Fibroblast of the aortic adventitia (primary cell): Measurements from ENCODE around the gene ZNF224. TPM values are rescaled to one million over a fixed set of nuclear protein-coding genes. Genes with fewer than 3 reads are reported as not detected.
A peak's percentile ranks its signal among the peaks of the same experiment; 100 is the strongest.

Experiments
- DNase-seq: peaks from one replicate; pipeline ENCODE4 v3.0.0-alpha.2; 2010; ENCODE audit warnings: low read depth
- H3K4me3 ChIP-seq: 2 replicates; pipeline ENCODE4 v1.5.1; 2011; ENCODE audit warnings: low read depth, mild to moderate bottlenecking, control low read depth, low read length, moderate library complexity
- total RNA-seq: library from RNA; depleted of rRNA; stranded (reverse); fragments of >200 nt; gene quantifications from 2 replicates; pipeline ENCODE4 v1.2.3, GENCODE V29; 2012; ENCODE audit warnings: low replicate concordance
- TF ChIP-seq, protein P1 (sequence below): IDR thresholded peaks from 2 replicates; pipeline ENCODE4 v1.5.1; 2011; ENCODE audit warnings: mild to moderate bottlenecking, low read length, control low read depth, inconsistent platforms; ENCODE audit not compliant: insufficient read depth

ZNF224 gene
- 22.7 and 26.0 TPM in 2 replicates for total RNA-seq

DNA sequence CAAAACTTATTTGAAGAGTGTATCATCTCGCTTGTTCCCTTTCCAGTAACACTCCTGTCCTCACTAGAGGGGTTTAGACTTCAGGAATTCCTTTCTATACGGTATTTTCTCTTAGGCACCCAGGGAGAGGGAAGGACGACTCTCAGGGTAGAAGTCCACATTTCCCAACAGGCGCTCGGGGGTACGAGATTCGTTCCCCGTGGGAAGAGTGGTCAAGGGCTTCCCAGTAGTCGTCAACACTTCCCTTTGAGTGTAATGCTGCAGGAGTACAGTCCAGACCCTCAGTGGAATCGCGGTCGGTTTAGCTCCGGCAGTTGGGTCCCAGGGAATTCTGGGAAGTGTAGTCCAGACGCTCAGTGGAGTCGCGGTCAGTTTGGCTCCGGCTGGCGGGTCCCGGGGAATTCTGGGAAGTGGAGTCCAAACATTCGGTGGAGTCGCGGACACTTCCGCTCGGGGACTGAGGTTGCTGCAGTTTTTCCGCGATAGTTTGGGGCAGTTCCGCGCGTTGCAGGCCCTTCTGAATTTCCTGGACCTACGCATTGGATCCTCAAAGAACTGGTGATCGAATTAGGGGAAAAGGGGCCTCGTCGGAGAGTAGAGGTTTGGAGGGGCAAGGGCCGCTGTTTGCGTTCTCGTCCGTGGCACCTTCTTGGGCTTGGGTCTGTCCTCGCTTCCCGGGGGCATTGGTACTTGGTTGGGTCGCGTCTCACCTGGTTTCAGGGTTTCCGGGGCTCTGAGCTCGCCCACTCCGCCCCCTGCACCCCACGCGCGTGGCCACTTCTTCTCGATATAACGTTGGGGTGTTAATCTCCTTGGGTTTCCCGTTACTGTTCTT, at the start of gene ZNF224:
TSS of gene ZNF224 (plus strand) at position 431 of the 835 bp plus-strand sequence. CDS start 3,513 bp downstream, outside the sequence.
- peak; percentile 91 for DNase-seq
- TF ChIP-seq, protein P1, sequence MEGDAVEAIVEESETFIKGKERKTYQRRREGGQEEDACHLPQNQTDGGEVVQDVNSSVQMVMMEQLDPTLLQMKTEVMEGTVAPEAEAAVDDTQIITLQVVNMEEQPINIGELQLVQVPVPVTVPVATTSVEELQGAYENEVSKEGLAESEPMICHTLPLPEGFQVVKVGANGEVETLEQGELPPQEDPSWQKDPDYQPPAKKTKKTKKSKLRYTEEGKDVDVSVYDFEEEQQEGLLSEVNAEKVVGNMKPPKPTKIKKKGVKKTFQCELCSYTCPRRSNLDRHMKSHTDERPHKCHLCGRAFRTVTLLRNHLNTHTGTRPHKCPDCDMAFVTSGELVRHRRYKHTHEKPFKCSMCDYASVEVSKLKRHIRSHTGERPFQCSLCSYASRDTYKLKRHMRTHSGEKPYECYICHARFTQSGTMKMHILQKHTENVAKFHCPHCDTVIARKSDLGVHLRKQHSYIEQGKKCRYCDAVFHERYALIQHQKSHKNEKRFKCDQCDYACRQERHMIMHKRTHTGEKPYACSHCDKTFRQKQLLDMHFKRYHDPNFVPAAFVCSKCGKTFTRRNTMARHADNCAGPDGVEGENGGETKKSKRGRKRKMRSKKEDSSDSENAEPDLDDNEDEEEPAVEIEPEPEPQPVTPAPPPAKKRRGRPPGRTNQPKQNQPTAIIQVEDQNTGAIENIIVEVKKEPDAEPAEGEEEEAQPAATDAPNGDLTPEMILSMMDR, result no peak
- peak within 1 kb of the TSS; percentile 95 for H3K4me3 ChIP-seq

DNA sequence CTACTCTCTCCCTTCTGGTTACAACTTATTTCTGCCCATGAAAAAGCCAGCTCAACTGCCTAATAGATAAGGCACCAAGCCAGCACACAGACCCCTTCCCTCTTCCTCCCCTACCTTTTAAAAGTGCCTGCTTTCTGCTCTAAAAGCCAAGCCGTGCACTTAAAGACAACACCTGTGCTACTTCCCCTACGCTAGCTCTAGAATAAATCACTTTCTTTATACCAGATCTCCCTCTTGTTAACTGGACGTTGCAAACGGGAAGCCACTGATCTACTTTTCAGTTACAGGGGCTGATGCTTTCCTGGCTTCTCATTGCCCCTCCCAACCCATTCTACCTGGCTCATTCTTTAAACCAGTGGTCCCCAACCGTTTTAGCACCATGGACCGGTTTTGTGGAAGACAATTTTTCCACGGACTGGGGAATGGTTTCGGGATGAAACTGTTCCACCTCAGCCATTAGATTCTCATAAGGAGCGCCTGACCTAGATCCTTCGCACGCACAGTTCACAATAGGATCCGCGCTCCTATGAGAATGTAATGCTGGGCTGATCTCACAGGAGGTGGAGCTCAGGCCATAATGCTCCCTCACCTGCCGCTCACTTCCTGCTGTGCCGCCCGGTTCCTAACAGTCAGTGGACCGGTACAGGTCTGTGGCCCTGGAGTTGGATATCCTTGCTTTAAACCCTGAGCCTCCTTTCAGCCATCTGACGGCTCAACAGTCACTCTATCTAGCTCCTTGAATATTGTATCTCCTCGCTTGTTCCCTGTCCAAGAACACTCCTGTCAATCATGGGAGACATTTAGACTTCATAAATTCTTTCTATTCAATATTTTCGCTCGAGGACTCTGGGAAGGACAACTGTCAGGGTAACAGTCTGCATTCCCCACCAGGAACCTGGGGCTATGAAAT, 43.2 kb upstream of the ZNF224 start:
- no peak for DNase-seq
- peak overlapping the region; percentile 95 for H3K4me3 ChIP-seq
- TF ChIP-seq, protein P1, result no peak

DNA sequence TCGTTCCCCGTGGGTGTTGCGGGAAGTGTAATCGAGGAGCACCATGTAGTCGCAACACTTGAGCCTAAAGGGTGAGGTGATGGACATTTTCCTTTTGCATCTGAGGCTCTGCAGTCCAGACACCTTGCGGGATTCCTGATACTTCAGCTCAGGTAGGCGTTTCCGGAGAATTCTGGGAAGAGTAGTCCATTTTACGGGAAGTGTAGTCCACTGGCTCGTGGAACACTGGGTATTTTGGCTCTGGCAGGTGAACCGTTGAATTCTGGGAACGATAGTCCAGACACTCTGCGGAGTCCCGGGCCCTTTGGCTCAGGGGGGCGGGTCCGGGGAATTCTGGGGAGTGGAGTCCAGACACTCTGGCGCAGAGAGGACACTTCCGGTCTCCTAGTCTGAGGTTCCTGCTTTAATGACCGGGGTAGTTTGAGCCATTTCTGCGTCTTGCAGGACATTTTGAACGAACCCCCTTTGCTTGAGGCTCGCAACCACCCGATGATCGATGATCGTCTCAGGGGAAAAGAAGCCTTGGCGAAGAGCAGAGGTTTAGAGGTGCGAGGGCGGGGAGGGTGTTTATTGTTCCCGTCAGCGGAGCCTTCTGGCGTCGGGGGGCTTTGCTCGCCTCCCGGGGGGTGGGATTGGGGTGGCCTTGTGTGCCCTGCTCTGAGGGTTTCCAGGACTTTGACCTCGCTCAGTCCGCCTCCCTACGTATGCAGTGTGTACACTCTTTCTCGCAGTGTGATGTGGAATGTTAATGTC, 42.3 kb upstream of the ZNF224 start, which contains the start of gene ZNF223:
TSS of gene ZNF223 (plus strand) at position 387 of the 753 bp plus-strand sequence. CDS start 3,141 bp downstream, outside the sequence.
- peak within 1 kb of the TSS; percentile 95 for H3K4me3 ChIP-seq
- TF ChIP-seq, protein P1, result no peak
- DNase-seq, result peak; percentile 92

DNA sequence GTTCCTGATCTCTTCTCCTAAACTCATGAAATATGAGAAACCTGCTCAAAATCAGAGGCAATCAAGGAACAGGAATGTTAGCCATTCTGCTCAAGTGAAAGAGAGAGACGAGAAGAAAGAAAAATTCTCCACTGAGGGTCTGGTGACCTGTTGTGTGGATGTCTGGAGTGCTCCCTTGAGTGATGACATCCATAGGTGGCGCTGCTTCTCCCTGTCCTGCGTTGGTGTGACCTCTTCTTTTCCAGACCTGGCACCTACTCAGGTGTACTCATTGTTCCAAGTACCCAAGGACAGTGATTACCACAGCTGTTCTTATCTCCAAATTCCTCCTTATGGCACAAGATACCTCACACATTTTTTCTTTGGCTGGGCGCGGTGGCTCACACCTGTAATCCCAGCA, 38.3 kb upstream of the ZNF224 start:
- no peak for DNase-seq
- TF ChIP-seq, protein P1, result no peak
- no peak overlapping the region for H3K4me3 ChIP-seq

DNA sequence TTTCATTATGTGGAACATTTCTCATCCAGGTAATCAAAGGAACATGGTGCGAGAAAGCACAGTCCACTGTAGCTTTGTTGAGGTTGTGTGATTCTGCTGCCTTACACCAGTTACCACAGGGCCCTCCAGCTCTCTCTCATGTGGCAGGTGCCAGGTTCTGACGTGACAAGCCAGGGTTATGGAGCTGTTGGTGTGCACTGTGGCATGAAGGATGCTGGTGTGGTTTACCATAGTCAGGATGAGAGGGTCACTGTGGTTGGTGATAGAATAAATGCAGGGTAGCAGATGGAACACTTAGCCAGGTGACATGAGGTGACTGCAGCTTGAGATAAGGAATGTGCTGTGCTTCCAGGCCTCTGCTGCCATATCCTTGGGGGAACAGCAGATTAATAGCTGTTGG, 34.9 kb upstream of the ZNF224 start:
- TF ChIP-seq, protein P1, result no peak
- DNase-seq, result no peak
- H3K4me3 ChIP-seq, result no peak overlapping the region

DNA sequence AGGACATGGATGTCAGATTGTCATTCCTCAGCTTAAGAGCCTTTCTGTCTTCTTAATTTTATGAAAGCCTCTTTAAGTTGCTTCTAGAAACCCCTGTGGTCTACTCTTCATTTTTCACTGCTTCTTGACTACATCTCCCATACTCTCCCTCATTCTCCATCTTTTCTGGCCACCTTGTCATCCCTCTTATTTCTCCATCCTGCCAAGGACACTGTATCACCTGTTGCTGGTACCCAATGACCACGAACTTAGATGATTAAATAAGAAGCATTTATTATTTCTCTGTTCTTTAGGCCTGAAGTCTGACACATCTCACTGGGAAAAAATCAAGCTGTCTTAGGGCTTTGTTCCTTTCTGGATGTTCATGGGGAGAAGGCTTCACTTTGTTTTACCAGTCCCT, 33.1 kb upstream of the ZNF224 start:
- no peak overlapping the region for H3K4me3 ChIP-seq
- DNase-seq, result no peak
- TF ChIP-seq, protein P1, result no peak
